HG03565 (cell line): ENCODE measurements around the gene KCNK3.

ENCODE experiments used
- ATAC-seq: cut with Tn5 transposase; IDR thresholded peaks from one replicate; pipeline ENCODE4 v1.9.1; 2021; ENCODE audit warnings: mild to moderate bottlenecking, moderate library complexity; ENCODE audit not compliant: unreplicated experiment

The KCNK3 gene

GRCh38 chr2:26685989-26686839 lies 6.3 kb upstream of the KCNK3 start:
- ATAC-seq = no peak

- ATAC-seq = no peak
Observed at GRCh38 chr2:26687328-26687727, 5.2 kb upstream of the KCNK3 start.

GRCh38 chr2:26687801-26688200 lies 4.7 kb upstream of the KCNK3 start:
- no peak for ATAC-seq

- no peak for ATAC-seq
Observed at GRCh38 chr2:26691161-26691560, 1.4 kb upstream of the KCNK3 start.

GRCh38 chr2:26691881-26692278 lies 642 bp upstream of the KCNK3 start:
- no peak for ATAC-seq

GRCh38 chr2:26692897-26693849 lies 651 bp downstream of the KCNK3 start:
- no peak for ATAC-seq

- ATAC-seq = no peak
Observed at GRCh38 chr2:26694001-26694400, 1.5 kb downstream of the KCNK3 start.

GRCh38 chr2:26696351-26696816 lies 3.9 kb downstream of the KCNK3 start:
- no peak for ATAC-seq

- ATAC-seq = no peak
Observed at GRCh38 chr2:26697425-26697824, 4.9 kb downstream of the KCNK3 start.

GRCh38 chr2:26699295-26699694 lies 6.8 kb downstream of the KCNK3 start:
- ATAC-seq = no peak

- no peak for ATAC-seq
Observed at GRCh38 chr2:26700078-26700477, 7.6 kb downstream of the KCNK3 start.

GRCh38 chr2:26701596-26701995 lies 9.1 kb downstream of the KCNK3 start:
- no peak for ATAC-seq

GRCh38 chr2:26702025-26702424 lies 9.5 kb downstream of the KCNK3 start:
- ATAC-seq = no peak

GRCh38 chr2:26704441-26704977 lies 12.0 kb downstream of the KCNK3 start:
- ATAC-seq = no peak

GRCh38 chr2:26705126-26705525 lies 12.6 kb downstream of the KCNK3 start:
- no peak for ATAC-seq

GRCh38 chr2:26706093-26706492 lies 13.6 kb downstream of the KCNK3 start:
- no peak for ATAC-seq

- no peak for ATAC-seq
Observed at GRCh38 chr2:26706616-26707473, 14.3 kb downstream of the KCNK3 start.

- ATAC-seq = no peak
Observed at GRCh38 chr2:26707747-26708146, 15.2 kb downstream of the KCNK3 start.

GRCh38 chr2:26708457-26708856 lies 15.9 kb downstream of the KCNK3 start:
- no peak for ATAC-seq

GRCh38 chr2:26709323-26710110 lies 17.0 kb downstream of the KCNK3 start:
- ATAC-seq = no peak
